HCT116 (cell line): ENCODE data around the gene SERGEF. TPM values are rescaled to one million over a fixed set of nuclear protein-coding genes. Genes with fewer than 3 reads are reported as not detected.

Experiments used
- ATAC-seq: fragments of 200-7000 bp; cut with Tn5 transposase; 2 replicates; pipeline ENCODE4 v1.9.1; 2020; ENCODE audit warnings: mild to moderate bottlenecking, moderate library complexity
- BruUV-seq: library from RNA; stranded (reverse); fragments of 400-500 nt; replicated peaks from 2 replicates; lab custom pipeline; 2021; lab: Mats Ljungman, UMichigan
- CTCF ChIA-PET: fragments of 300-600 bp; sonication (Branson Sonifier 250); formaldehyde crosslinking; loops from one replicate; lab custom pipeline; 2021; ENCODE audit warnings: antibody characterized with exemption; lab: Charles Lee
- POLR2A ChIA-PET: fragments of 300-600, 350-600 bp; sonication (Branson Sonifier 250); formaldehyde crosslinking; loops from one replicate; lab custom pipeline; 2021; ENCODE audit warnings: antibody characterized with exemption; lab: Charles Lee
- RAD21 ChIA-PET, 2 experiments: fragments of 300-600 bp; sonication (Branson Sonifier 250); formaldehyde crosslinking; loops; one replicate each; lab custom pipeline; 2023; ENCODE audit warnings: low total read pairs in 2 of 2; ENCODE audit not compliant: uncharacterized antibody in 2 of 2, unreplicated experiment in 2 of 2, low non-redundant PET in 1 of 2; lab: Charles Lee
- DNase-seq: peaks from one replicate; pipeline ENCODE4 v3.0.0-alpha.2; 2010; ENCODE audit warnings: low read depth, low spot score
- H2AFZ ChIP-seq: fragments of 200-600 bp; shearing (Covaris generic), sonication (generic); 2 replicates; pipeline ENCODE4 v1.6.1; 2017; ENCODE audit warnings: low read depth, mixed run types, mixed read lengths, antibody characterized with exemption, low read length; ENCODE audit not compliant: poor library complexity, severe bottlenecking
- H3K27ac ChIP-seq: 2 replicates; pipeline ENCODE4 v1.5.1; 2012; ENCODE audit warnings: low read depth, low read length
- H3K27me3 ChIP-seq: fragments of 200-600 bp; sonication (generic); 2 replicates; pipeline ENCODE4 v1.6.1; 2016; ENCODE audit warnings: mixed run types, low read length, mixed read lengths; ENCODE audit not compliant: insufficient read depth
- H3K36me3 ChIP-seq, 2 experiments: fragments of 200-500 bp in 1 of 2; fragments of 200-600 bp in 1 of 2; sonication (Bioruptor generic) in 1 of 2; sonication (generic) in 1 of 2; 2 replicates each; pipeline versions ENCODE4 v1.5.1 to v1.6.1; 2014 to 2016; ENCODE audit warnings: low read length in 2 of 2, inconsistent platforms in 1 of 2, mixed read lengths in 1 of 2, mixed run types in 1 of 2; ENCODE audit not compliant: insufficient read depth in 2 of 2, control insufficient read depth in 1 of 2
- H3K4me1 ChIP-seq, 2 experiments: fragments of 200-600 bp in 1 of 2; sonication (generic) in 1 of 2; 2 replicates each; pipeline versions ENCODE4 v1.5.1 to v1.6.1; 2012 to 2017; ENCODE audit warnings: low read length in 2 of 2, inconsistent platforms in 1 of 2, mild to moderate bottlenecking in 1 of 2, mixed read lengths in 1 of 2, mixed run types in 1 of 2, moderate library complexity in 1 of 2; ENCODE audit not compliant: insufficient read depth in 2 of 2, control insufficient read depth in 1 of 2
- H3K4me2 ChIP-seq: fragments of 200-600 bp; sonication (generic); 2 replicates; pipeline ENCODE4 v1.6.1; 2017; ENCODE audit warnings: mixed run types, low read length, mixed read lengths
- H3K4me3 ChIP-seq, 2 experiments: fragments of 200-600 bp in 1 of 2; sonication (generic) in 1 of 2; replicated peaks in 1 of 2; 2 replicates each; pipeline ENCODE4 v1.5.1; 2011 to 2016; ENCODE audit warnings: low read length in 2 of 2, control low read depth in 1 of 2, low read depth in 1 of 2, mild to moderate bottlenecking in 1 of 2, mixed read lengths in 1 of 2, mixed run types in 1 of 2
- H3K79me2 ChIP-seq: fragments of 200-600 bp; sonication (generic); 2 replicates; pipeline ENCODE4 v1.6.1; 2017; ENCODE audit warnings: mild to moderate bottlenecking, mixed run types, low read length, moderate library complexity, mixed read lengths; ENCODE audit not compliant: insufficient read depth
- H3K9ac ChIP-seq: fragments of 200-600 bp; sonication (generic); 2 replicates; pipeline ENCODE4 v1.6.1; 2016; ENCODE audit warnings: low read length, mixed read lengths
- H3K9me2 ChIP-seq: fragments of 200-600 bp; sonication (generic), shearing (Covaris generic); 2 replicates; pipeline ENCODE4 v1.6.1; 2017; ENCODE audit warnings: mixed run types, mild to moderate bottlenecking, moderate library complexity; ENCODE audit not compliant: insufficient read depth
- H3K9me3 ChIP-seq, 2 experiments: fragments of 200-500 bp in 1 of 2; fragments of 200-600 bp in 1 of 2; sonication (Bioruptor generic) in 1 of 2; sonication (generic) in 1 of 2; 2 replicates each; pipeline ENCODE4 v1.6.1; 2014 to 2017; ENCODE audit warnings: low read length in 2 of 2, mixed read lengths in 2 of 2, inconsistent platforms in 1 of 2, low read depth in 1 of 2, mild to moderate bottlenecking in 1 of 2, mixed run types in 1 of 2, moderate library complexity in 1 of 2; ENCODE audit not compliant: control insufficient read depth in 1 of 2, insufficient read depth in 1 of 2
- H4K20me1 ChIP-seq: fragments of 200-600 bp; sonication (generic), shearing (Covaris generic); 2 replicates; pipeline ENCODE4 v1.6.1; 2017; ENCODE audit warnings: mixed run types, mild to moderate bottlenecking, moderate library complexity; ENCODE audit not compliant: insufficient read depth
- ATF3 ChIP-seq: IDR thresholded peaks from 2 replicates; pipeline ENCODE4 v1.6.1; 2012
- CBX3 ChIP-seq: IDR thresholded peaks from 2 replicates; pipeline ENCODE4 v1.6.1; 2012; ENCODE audit warnings: low read depth
- CTCF ChIP-seq, 3 experiments: fragments of 200-600 bp in 1 of 3; sonication (generic) in 1 of 3; IDR thresholded peaks in 2 of 3; conservative IDR thresholded peaks in 1 of 3; 2 replicates each; pipeline ENCODE4 v1.5.1; 2012 to 2017; ENCODE audit warnings: low read depth in 2 of 3, low read length in 2 of 3, antibody characterized with exemption in 1 of 3, borderline replicate concordance in 1 of 3, control low read depth in 1 of 3, mild to moderate bottlenecking in 1 of 3, mixed read lengths in 1 of 3, mixed run types in 1 of 3, moderate library complexity in 1 of 3; ENCODE audit not compliant: insufficient read depth in 1 of 3
- ELF1 ChIP-seq: IDR thresholded peaks from 2 replicates; pipeline ENCODE4 v1.6.1; 2012; ENCODE audit warnings: low read depth, borderline replicate concordance
- EZH2 ChIP-seq: fragments of 200-600 bp; sonication (generic); IDR thresholded peaks from 2 replicates; pipeline ENCODE4 v1.6.1; 2017; ENCODE audit warnings: antibody characterized with exemption, mixed run types
- EZH2phosphoT487 ChIP-seq: fragments of 200-600 bp; IDR thresholded peaks from 2 replicates; pipeline ENCODE4 v1.6.1; 2018; ENCODE audit warnings: antibody characterized with exemption, borderline replicate concordance
- FOSL1 ChIP-seq: IDR thresholded peaks from 2 replicates; pipeline ENCODE4 v1.6.1; 2012; ENCODE audit warnings: low read depth
- JUND ChIP-seq: IDR thresholded peaks from 2 replicates; pipeline ENCODE4 v1.6.1; 2012
- MAX ChIP-seq: IDR thresholded peaks from 2 replicates; pipeline ENCODE4 v1.6.1; 2012
- POLR2A ChIP-seq: IDR thresholded peaks from 2 replicates; pipeline ENCODE4 v1.7.0; 2011; ENCODE audit warnings: borderline replicate concordance; ENCODE audit not compliant: insufficient read depth, insufficient read length; ENCODE audit errors: extremely low read depth
- POLR2AphosphoS5 ChIP-seq: IDR thresholded peaks from 2 replicates; pipeline ENCODE4 v1.6.1; 2011; ENCODE audit warnings: mild to moderate bottlenecking, low read depth, low read length, moderate library complexity
- RAD21 ChIP-seq: IDR thresholded peaks from 2 replicates; pipeline ENCODE4 v1.6.1; 2012; ENCODE audit warnings: low read depth, mild to moderate bottlenecking
- REST ChIP-seq: IDR thresholded peaks from 2 replicates; pipeline ENCODE4 v1.6.1; 2012; ENCODE audit warnings: low read depth
- SIN3A ChIP-seq: IDR thresholded peaks from 2 replicates; pipeline ENCODE4 v1.6.1; 2012; ENCODE audit warnings: low read depth
- SP1 ChIP-seq: IDR thresholded peaks from 2 replicates; pipeline ENCODE4 v1.6.1; 2012; ENCODE audit warnings: low read depth
- SRF ChIP-seq: IDR thresholded peaks from 2 replicates; pipeline ENCODE4 v1.6.1; 2012; ENCODE audit warnings: low read depth
- ZFX ChIP-seq: fragments of 450-650 bp; IDR thresholded peaks from 2 replicates; pipeline ENCODE4 v1.6.1; 2017
- ZNF274 ChIP-seq: fragments of 200-500 bp; sonication (Bioruptor generic); IDR thresholded peaks from 2 replicates; pipeline ENCODE4 v1.6.1; 2014; ENCODE audit warnings: mild to moderate bottlenecking, low read depth, low read length, inconsistent platforms
- intact Hi-C: fragments of 100-400 bp; cut with micrococcal nuclease; formaldehyde crosslinking; loops from 2 replicates; pipeline ENCODE4 v1.10.0; 2022
- total RNA-seq: library from RNA; stranded (reverse); gene quantifications from one replicate; pipeline ENCODE4 v1.2.1, GENCODE V29; 2021; ENCODE audit not compliant: unreplicated experiment

The SERGEF gene
- total RNA-seq, 1 experiment from 2014 or later: 32.8 TPM

GRCh38 chr11:17954395-17955252 lies 58.2 kb downstream of the SERGEF start:
- intact Hi-C loops: no loop called here
- Histone ChIP-seq H2AFZ (no peak overlapping the region), H3K27me3 (no peaks in the 10 kb centered on the region), H3K4me2 (no peak overlapping the region), H3K36me3 (peaks cover 0 to 3% of the 10 kb centered on the region in 2 experiments; a peak in 1 of 4 replicates), H3K9ac (no peak overlapping the region), H3K27ac (no peak overlapping the region), H4K20me1 (no peaks in the 10 kb centered on the region), H3K4me3 (no peak overlapping the region), H3K4me1 (no peaks in the 10 kb centered on the region), H3K79me2 (no peaks in the 10 kb centered on the region), H3K9me2 (no peaks in the 10 kb centered on the region), H3K9me3 (no peaks in the 10 kb centered on the region)
- ATAC-seq (no peak), DNase-seq (no peak)
- ChIA-PET RAD21 (no interaction called here), POLR2A (no interaction called here), CTCF (no interaction called here)
- TF ChIP-seq ZNF274 (no peak), FOSL1 (no peak), CTCF (IDR thresholded peaks at IDR 0.05 in 2 of 3, conservative IDR thresholded peaks at IDR 0.05 in 1 of 3; ENCODE audit: borderline replicate concordance in 1 of 3, insufficient read depth in 1 of 3, low read depth in 2 of 3, low read length in 2 of 3) (no peak), ELF1 (no peak), SP1 (no peak), CBX3 (no peak), EZH2phosphoT487 (no peak), ZFX (no peak), ATF3 (no peak), REST (no peak), EZH2 (no peak), POLR2AphosphoS5 (no peak), SIN3A (no peak), RAD21 (no peak), SRF (no peak), POLR2A (no peak), JUND (no peak), MAX (no peak)
- no TSS peak for BruUV-seq
